Calu3 (cell line): Measurements from ENCODE around the gene ZBTB40. TPM values are rescaled to one million over a fixed set of nuclear protein-coding genes. Genes with fewer than 3 reads are reported as not detected.

Experiments used
- BruUV-seq: library from RNA; stranded (reverse); fragments of 400-500 nt; replicated peaks from 2 replicates; lab custom pipeline; 2021; lab: Mats Ljungman, UMichigan
- CTCF ChIA-PET: fragments of 300-600 bp; sonication (Branson Sonifier 250); formaldehyde crosslinking; loops from one replicate; lab custom pipeline; 2022; ENCODE audit warnings: antibody characterized with exemption; lab: Charles Lee
- DNase-seq: peaks from one replicate; pipeline ENCODE4 v3.0.0; 2022
- H3K27ac Mint-ChIP-seq: one replicate; pipeline ENCODE4 v1.8.0; 2022; ENCODE audit warnings: mixed read lengths; ENCODE audit not compliant: unreplicated experiment
- H3K27me3 Mint-ChIP-seq: one replicate; pipeline ENCODE4 v1.8.0; 2022; ENCODE audit warnings: mixed read lengths; ENCODE audit not compliant: unreplicated experiment
- H3K36me3 Mint-ChIP-seq: one replicate; pipeline ENCODE4 v1.8.0; 2022; ENCODE audit warnings: mild to moderate bottlenecking, moderate library complexity, mixed read lengths; ENCODE audit not compliant: insufficient read depth, unreplicated experiment
- H3K4me1 Mint-ChIP-seq: one replicate; pipeline ENCODE4 v1.8.0; 2022; ENCODE audit warnings: mild to moderate bottlenecking, low read depth, mixed read lengths; ENCODE audit not compliant: unreplicated experiment
- H3K4me3 Mint-ChIP-seq: one replicate; pipeline ENCODE4 v1.8.0; 2022; ENCODE audit warnings: mild to moderate bottlenecking, low read depth, moderate library complexity, mixed read lengths; ENCODE audit not compliant: unreplicated experiment
- H3K9me3 Mint-ChIP-seq: one replicate; pipeline ENCODE4 v1.8.0; 2022; ENCODE audit warnings: low read depth, mixed read lengths; ENCODE audit not compliant: unreplicated experiment
- intact Hi-C: fragments of 100-400 bp; cut with micrococcal nuclease; formaldehyde crosslinking; loops from one replicate; pipeline ENCODE4 v1.10.0; 2022; ENCODE audit not compliant: unreplicated experiment
- total RNA-seq: library from RNA; stranded (reverse); gene quantifications from 2 replicates; pipeline ENCODE4 v1.2.3, GENCODE V29; 2022
- TF ChIP-seq, protein P1 (sequence below): fragments of 200-600 bp; IDR thresholded peaks from one replicate; pipeline ENCODE4 v1.8.0; 2022; ENCODE audit warnings: antibody characterized with exemption; ENCODE audit not compliant: unreplicated experiment

ZBTB40 gene
- total RNA-seq, 1 experiment from 2014 or later: 18.7 TPM

DNA sequence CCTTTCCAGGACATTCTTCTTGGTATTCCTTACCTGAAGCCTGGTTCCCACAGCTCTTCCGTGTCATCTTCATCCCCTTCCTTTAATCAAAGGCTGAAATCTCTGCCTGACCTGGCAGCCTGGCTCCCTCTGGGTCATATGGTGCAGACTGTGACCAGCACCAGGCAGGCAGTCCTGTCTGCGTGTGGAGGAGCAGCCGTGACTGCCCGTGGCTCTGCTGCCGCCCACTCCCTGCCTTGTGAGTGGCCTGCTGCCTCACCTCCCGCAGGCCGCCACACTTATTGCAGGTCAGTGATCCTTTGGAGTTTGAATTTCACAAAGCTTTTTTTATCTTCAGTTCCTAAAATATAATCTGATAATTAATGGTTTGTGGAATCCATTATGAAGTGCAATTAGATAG, 75.5 kb downstream of the ZBTB40 start:
- intact Hi-C loops: no loop called here
- TF ChIP-seq, protein P1, sequence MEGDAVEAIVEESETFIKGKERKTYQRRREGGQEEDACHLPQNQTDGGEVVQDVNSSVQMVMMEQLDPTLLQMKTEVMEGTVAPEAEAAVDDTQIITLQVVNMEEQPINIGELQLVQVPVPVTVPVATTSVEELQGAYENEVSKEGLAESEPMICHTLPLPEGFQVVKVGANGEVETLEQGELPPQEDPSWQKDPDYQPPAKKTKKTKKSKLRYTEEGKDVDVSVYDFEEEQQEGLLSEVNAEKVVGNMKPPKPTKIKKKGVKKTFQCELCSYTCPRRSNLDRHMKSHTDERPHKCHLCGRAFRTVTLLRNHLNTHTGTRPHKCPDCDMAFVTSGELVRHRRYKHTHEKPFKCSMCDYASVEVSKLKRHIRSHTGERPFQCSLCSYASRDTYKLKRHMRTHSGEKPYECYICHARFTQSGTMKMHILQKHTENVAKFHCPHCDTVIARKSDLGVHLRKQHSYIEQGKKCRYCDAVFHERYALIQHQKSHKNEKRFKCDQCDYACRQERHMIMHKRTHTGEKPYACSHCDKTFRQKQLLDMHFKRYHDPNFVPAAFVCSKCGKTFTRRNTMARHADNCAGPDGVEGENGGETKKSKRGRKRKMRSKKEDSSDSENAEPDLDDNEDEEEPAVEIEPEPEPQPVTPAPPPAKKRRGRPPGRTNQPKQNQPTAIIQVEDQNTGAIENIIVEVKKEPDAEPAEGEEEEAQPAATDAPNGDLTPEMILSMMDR: no peak
- Mint-ChIP-seq H3K4me1 (no peaks in the 10 kb centered on the region), H3K27ac (no peak overlapping the region), H3K27me3 (no peaks in the 10 kb centered on the region), H3K9me3 (no peaks in the 10 kb centered on the region), H3K4me3 (no peak overlapping the region), H3K36me3 (peaks cover 3% of the 10 kb centered on the region)
- DNase-seq: no peak
- BruUV-seq: no TSS peak
- CTCF ChIA-PET: no interaction called here

DNA sequence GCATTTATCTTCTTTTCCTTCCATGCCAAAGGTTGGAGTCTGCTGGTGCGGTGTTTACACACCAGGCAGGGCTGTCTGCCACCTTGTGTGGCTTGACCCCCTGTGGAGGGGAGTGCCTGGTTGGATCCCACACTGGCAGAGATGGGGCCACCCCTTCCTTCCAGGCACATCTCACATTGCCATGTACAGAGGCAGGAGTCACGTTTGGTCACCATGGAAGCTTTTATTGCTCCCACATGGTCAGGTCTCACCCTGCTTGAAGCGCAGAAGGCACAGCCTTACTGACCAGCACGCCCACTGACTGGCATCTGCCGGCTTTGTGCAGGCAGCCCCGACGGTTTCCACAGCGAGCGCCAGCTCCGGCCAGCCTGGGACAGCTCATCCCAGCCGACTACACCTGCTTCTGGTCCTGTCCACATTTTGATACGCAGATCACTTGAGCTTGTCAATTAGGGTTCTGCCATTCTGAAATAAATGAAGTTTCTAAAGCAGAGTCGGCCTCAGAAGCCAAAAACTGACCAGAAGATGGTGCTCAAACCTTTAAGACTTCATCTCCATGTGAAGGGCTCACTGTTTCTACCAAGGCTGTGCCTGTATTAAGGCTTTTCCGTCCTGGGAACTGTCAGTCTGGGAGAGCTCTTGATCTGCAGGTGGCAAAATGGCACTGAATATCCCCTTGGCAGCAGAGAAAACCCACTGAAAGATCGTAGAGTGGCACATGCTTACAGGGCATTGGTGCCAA, 76.1 kb downstream of the ZBTB40 start:
- H3K9me3 Mint-ChIP-seq: no peaks in the 10 kb centered on the region
- H3K27ac Mint-ChIP-seq: no peak overlapping the region
- CTCF ChIA-PET: no interaction called here
- no peak for DNase-seq
- H3K36me3 Mint-ChIP-seq: no peaks in the 10 kb centered on the region
- BruUV-seq: no TSS peak
- intact Hi-C loops: no loop called here
- TF ChIP-seq, protein P1: no peak
- no peak overlapping the region for H3K4me3 Mint-ChIP-seq
- H3K27me3 Mint-ChIP-seq: no peaks in the 10 kb centered on the region
- no peaks in the 10 kb centered on the region for H3K4me1 Mint-ChIP-seq

DNA sequence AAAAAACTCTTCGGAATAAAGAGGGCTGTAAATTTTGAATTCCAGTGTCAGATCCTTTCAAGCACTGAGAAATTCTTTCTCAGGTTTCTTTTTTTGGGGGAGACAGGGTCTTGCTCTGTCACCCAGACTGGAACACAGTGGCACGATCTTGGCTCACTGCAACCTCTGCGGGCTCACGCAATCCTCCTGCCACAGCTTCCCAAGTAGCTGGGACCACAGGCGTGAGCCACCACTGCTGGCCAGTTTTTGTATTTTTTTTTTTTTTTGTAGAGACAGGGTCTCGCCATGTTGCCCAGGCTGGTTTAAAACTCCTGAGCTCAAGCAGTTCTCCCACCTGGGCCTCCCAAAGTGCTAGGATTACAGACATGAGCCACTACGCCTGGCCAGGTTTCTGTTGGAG, 76.8 kb downstream of the ZBTB40 start:
- no TSS peak for BruUV-seq
- Mint-ChIP-seq H3K27ac (no peak overlapping the region), H3K9me3 (no peaks in the 10 kb centered on the region), H3K4me1 (no peaks in the 10 kb centered on the region), H3K27me3 (no peaks in the 10 kb centered on the region), H3K4me3 (no peak overlapping the region), H3K36me3 (no peaks in the 10 kb centered on the region)
- TF ChIP-seq, protein P1: no peak
- CTCF ChIA-PET: no interaction called here
- no peak for DNase-seq
- intact Hi-C loops: no loop called here

DNA sequence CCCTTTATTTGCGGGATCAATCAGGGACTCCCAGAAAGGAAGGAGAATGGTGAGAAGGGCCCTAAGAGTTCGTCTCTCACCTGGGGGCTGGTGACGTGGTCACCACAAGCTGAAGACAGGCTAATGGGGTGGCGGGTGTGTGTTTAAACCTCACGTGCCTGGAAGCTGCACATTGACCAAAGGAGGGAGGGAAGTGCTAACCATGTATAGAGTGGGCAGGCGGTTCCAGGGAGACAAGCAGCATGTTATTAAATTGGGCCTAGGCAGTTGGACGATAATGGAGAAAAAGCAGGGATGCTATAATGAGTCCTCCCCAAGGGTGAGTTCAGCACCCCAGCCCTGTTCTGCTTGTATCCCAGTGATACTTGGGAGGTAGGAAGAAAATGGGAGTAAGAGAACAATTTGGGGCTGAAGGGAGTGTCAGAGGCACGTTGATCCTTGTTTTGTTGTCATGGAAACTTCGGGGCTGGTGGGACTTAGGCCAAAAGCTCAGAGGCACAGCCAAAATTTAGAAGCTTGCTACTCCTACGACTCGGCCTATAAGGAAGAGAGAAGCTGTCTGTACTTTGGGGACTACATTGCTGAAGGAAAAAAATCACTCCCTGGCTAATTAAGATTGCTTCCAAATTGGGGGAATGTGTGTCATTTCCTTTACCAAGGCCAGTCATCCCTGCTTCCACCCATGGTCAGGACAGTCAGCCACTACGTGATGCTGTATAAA, 78.4 kb downstream of the ZBTB40 start:
- TSS peak; percentile 58 for BruUV-seq
- CTCF ChIA-PET: no interaction called here
- no peaks in the 10 kb centered on the region for H3K4me1 Mint-ChIP-seq

More for the DNA sequence above, 78.4 kb downstream of the ZBTB40 start:
- TF ChIP-seq, protein P1: no peak
- intact Hi-C loops: no loop called here
- H3K27ac Mint-ChIP-seq: peak overlapping the region; percentile 5
- DNase-seq: no peak
- H3K4me3 Mint-ChIP-seq: no peak overlapping the region
- H3K36me3 Mint-ChIP-seq: no peaks in the 10 kb centered on the region
- H3K27me3 Mint-ChIP-seq: no peaks in the 10 kb centered on the region
- H3K9me3 Mint-ChIP-seq: no peaks in the 10 kb centered on the region
